ENCODE data around the gene PDZRN3. TPM values are rescaled to one million over a fixed set of nuclear protein-coding genes. Genes with fewer than 3 reads are reported as not detected.

Gene PDZRN3
- total and polyA plus RNA-seq, 2 donors from 2014 or later: 9.5 to 13.2 TPM

- Histone ChIP-seq H3K27me3 (ENCODE audit: control insufficient read depth, insufficient read depth, low read length) (no peaks in the 10 kb centered on the region), H3K4me1 (ENCODE audit: control insufficient read depth in 2 of 3, insufficient read depth in 2 of 3, low read depth in 1 of 3, low read length in 3 of 3) (peaks cover 0 to 5% (median 0%) of the 10 kb centered on the region in 3 donors), H3K9me3 (ENCODE audit: control insufficient read depth in 2 of 3, insufficient read depth in 1 of 3, low read length in 3 of 3) (no peaks in the 10 kb centered on the region), H3K27ac (ENCODE audit: low read depth in 2 of 2, low read length in 2 of 2) (no peak overlapping the region), H3K4me3 (ENCODE audit: low read length in 3 of 3) (no peak overlapping the region), H3K36me3 (ENCODE audit: control insufficient read depth in 2 of 3, insufficient read depth in 3 of 3, low read length in 3 of 3) (no peaks in the 10 kb centered on the region), H3K9ac (ENCODE audit: low read length in 3 of 3) (no peak overlapping the region)
- DNase-seq: peak in 2 of 5 donors; percentile 57 to 84
- TF ChIP-seq, protein P1, sequence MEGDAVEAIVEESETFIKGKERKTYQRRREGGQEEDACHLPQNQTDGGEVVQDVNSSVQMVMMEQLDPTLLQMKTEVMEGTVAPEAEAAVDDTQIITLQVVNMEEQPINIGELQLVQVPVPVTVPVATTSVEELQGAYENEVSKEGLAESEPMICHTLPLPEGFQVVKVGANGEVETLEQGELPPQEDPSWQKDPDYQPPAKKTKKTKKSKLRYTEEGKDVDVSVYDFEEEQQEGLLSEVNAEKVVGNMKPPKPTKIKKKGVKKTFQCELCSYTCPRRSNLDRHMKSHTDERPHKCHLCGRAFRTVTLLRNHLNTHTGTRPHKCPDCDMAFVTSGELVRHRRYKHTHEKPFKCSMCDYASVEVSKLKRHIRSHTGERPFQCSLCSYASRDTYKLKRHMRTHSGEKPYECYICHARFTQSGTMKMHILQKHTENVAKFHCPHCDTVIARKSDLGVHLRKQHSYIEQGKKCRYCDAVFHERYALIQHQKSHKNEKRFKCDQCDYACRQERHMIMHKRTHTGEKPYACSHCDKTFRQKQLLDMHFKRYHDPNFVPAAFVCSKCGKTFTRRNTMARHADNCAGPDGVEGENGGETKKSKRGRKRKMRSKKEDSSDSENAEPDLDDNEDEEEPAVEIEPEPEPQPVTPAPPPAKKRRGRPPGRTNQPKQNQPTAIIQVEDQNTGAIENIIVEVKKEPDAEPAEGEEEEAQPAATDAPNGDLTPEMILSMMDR (IDR thresholded peaks at IDR 0.05; ENCODE audit: borderline replicate concordance, extremely low read depth, insufficient read depth): no peak
- FAIRE-seq: no peak
- intact Hi-C loops (cut with DNase I): no loop called here
These were observed 77.1 kb downstream of the PDZRN3 start for GRCh38 chr3:73547427-73548248.

- Histone ChIP-seq H3K4me1 (ENCODE audit: control insufficient read depth in 2 of 3, insufficient read depth in 2 of 3, low read depth in 1 of 3, low read length in 3 of 3) (peaks cover 0 to 5% (median 0%) of the 10 kb centered on the region in 3 donors), H3K9ac (ENCODE audit: low read length in 3 of 3) (no peak overlapping the region), H3K27ac (ENCODE audit: low read depth in 2 of 2, low read length in 2 of 2) (no peak overlapping the region), H3K36me3 (ENCODE audit: control insufficient read depth in 2 of 3, insufficient read depth in 3 of 3, low read length in 3 of 3) (no peaks in the 10 kb centered on the region), H3K9me3 (ENCODE audit: control insufficient read depth in 2 of 3, insufficient read depth in 1 of 3, low read length in 3 of 3) (no peaks in the 10 kb centered on the region), H3K4me3 (ENCODE audit: low read length in 3 of 3) (no peak overlapping the region), H3K27me3 (ENCODE audit: control insufficient read depth, insufficient read depth, low read length) (no peaks in the 10 kb centered on the region)
- no peak for FAIRE-seq
- DNase-seq: no peak
- intact Hi-C loops (cut with DNase I): no loop called here
- TF ChIP-seq, protein P1 (IDR thresholded peaks at IDR 0.05; ENCODE audit: borderline replicate concordance, extremely low read depth, insufficient read depth): no peak
These were observed 77.8 kb downstream of the PDZRN3 start for GRCh38 chr3:73546961-73547360.

- TF ChIP-seq, protein P1 (IDR thresholded peaks at IDR 0.05; ENCODE audit: borderline replicate concordance, extremely low read depth, insufficient read depth): no peak
- DNase-seq: no peak
- H3K36me3 ChIP-seq (ENCODE audit: control insufficient read depth in 2 of 3, insufficient read depth in 3 of 3, low read length in 3 of 3): no peaks in the 10 kb centered on the region
- H3K9ac ChIP-seq (ENCODE audit: low read length in 3 of 3): no peak overlapping the region
- intact Hi-C loops (cut with DNase I): no loop called here
- H3K4me3 ChIP-seq (ENCODE audit: low read length in 3 of 3): no peak overlapping the region
- H3K27me3 ChIP-seq (ENCODE audit: control insufficient read depth, insufficient read depth, low read length): no peaks in the 10 kb centered on the region
- FAIRE-seq: no peak
- H3K9me3 ChIP-seq (ENCODE audit: control insufficient read depth in 2 of 3, insufficient read depth in 1 of 3, low read length in 3 of 3): no peaks in the 10 kb centered on the region
- no peak overlapping the region for H3K27ac ChIP-seq (ENCODE audit: low read depth in 2 of 2, low read length in 2 of 2)
- H3K4me1 ChIP-seq (ENCODE audit: control insufficient read depth in 2 of 3, insufficient read depth in 2 of 3, low read depth in 1 of 3, low read length in 3 of 3): peaks cover 0 to 5% (median 0%) of the 10 kb centered on the region in 3 donors
These were observed 81.3 kb downstream of the PDZRN3 start for GRCh38 chr3:73543412-73543811.
